GM12878 (cell line): ENCODE data around the gene C3orf22. TPM values are rescaled to one million over a fixed set of nuclear protein-coding genes. Genes with fewer than 3 reads are reported as not detected.

Experiments used
- ATAC-seq: fragments of 200-7000 bp; cut with Tn5 transposase; 3 replicates; pipeline ENCODE4 v1.9.1; 2020; ENCODE audit warnings: mild to moderate bottlenecking, moderate library complexity
- BruUV-seq: library from RNA; stranded (reverse); fragments of 400-500 nt; replicated peaks from 2 replicates; lab custom pipeline; 2021; lab: Mats Ljungman, UMichigan
- CTCF ChIA-PET: fragments of 300-600 bp; sonication (Branson Sonifier 250); formaldehyde crosslinking; extraction: SDS; loops from one replicate; lab custom pipeline; 2021; ENCODE audit warnings: inconsistent platforms; lab: Yijun Ruan, JAX
- POLR2A ChIA-PET: fragments of 350-600 bp; formaldehyde crosslinking; extraction: SDS; loops from one replicate; lab custom pipeline; 2021; ENCODE audit warnings: inconsistent platforms; lab: Charles Lee
- RAD21 ChIA-PET: fragments of 300-600 bp; sonication (Branson Sonifier 250); formaldehyde crosslinking; loops from one replicate; lab custom pipeline; 2023; ENCODE audit warnings: antibody characterized with exemption; ENCODE audit not compliant: unreplicated experiment; lab: Charles Lee
- SMC1A ChIA-PET: fragments of 300-600 bp; sonication (Branson Sonifier 250); formaldehyde crosslinking; loops from one replicate; lab custom pipeline; 2023; ENCODE audit not compliant: unreplicated experiment, uncharacterized antibody; lab: Charles Lee
- DNase-seq: peaks from one replicate; pipeline ENCODE4 v3.0.0-alpha.2; 2011; ENCODE audit warnings: low read depth, low spot score
- FAIRE-seq: peaks from 3 replicates; lab custom pipeline; 2011; peaks lifted over from hg19 to GRCh38; lab: Jason Lieb, UNC
- H2AFZ ChIP-seq: 2 replicates; pipeline ENCODE4 v1.6.0; 2011; ENCODE audit warnings: low read depth, low read length, control low read depth; ENCODE audit not compliant: control insufficient read depth
- H3K27ac ChIP-seq: 2 replicates; pipeline ENCODE4 v1.5.1; 2011; ENCODE audit warnings: control low read depth; ENCODE audit not compliant: control insufficient read depth, insufficient read depth
- H3K27me3 ChIP-seq, 2 experiments: replicated peaks in 1 of 2; 2 replicates each; pipeline versions ENCODE4 v1.6.0 to v1.6.1; 2011; ENCODE audit warnings: low read length in 1 of 2; ENCODE audit not compliant: control insufficient read depth in 2 of 2, insufficient read depth in 2 of 2
- H3K36me3 ChIP-seq, 2 experiments: 2 replicates each; pipeline ENCODE4 v1.5.1; 2011; ENCODE audit warnings: low read length in 1 of 2; ENCODE audit not compliant: control insufficient read depth in 2 of 2, insufficient read depth in 2 of 2
- H3K4me1 ChIP-seq: 2 replicates; pipeline ENCODE4 v1.6.1; 2011; ENCODE audit warnings: mild to moderate bottlenecking, low read length, moderate library complexity, mixed read lengths; ENCODE audit not compliant: control insufficient read depth, insufficient read depth
- H3K4me2 ChIP-seq: 2 replicates; pipeline ENCODE4 v1.6.0; 2011; ENCODE audit warnings: control low read depth; ENCODE audit not compliant: control insufficient read depth, insufficient read depth
- H3K4me3 ChIP-seq: fragments of 200-600 bp; sonication (generic); 2 replicates; pipeline ENCODE4 v1.5.1; 2016
- H3K79me2 ChIP-seq: 2 replicates; pipeline ENCODE4 v1.6.0; 2011; ENCODE audit warnings: low read length; ENCODE audit not compliant: control insufficient read depth, insufficient read depth
- H3K9ac ChIP-seq: 2 replicates; pipeline ENCODE4 v1.8.0; 2011; ENCODE audit warnings: low read length, control low read depth, mixed read lengths; ENCODE audit not compliant: control insufficient read depth, insufficient read depth
- H3K9me3 ChIP-seq: replicated peaks from 3 replicates; pipeline ENCODE4 v1.5.1; 2011; ENCODE audit warnings: mild to moderate bottlenecking, low read length; ENCODE audit not compliant: control insufficient read depth, insufficient read depth
- H4K20me1 ChIP-seq: 2 replicates; pipeline ENCODE4 v1.6.0; 2011; ENCODE audit not compliant: control insufficient read depth, insufficient read depth
- ASH2L ChIP-seq: fragments of 300-600, 200-600 bp; sonication (generic); IDR thresholded peaks from 2 replicates; pipeline ENCODE4 v1.6.1; 2017; ENCODE audit warnings: low read depth, mild to moderate bottlenecking, borderline replicate concordance
- BACH1 ChIP-seq: fragments of 450-650 bp; IDR thresholded peaks from 2 replicates; pipeline ENCODE4 v1.6.1; 2017; ENCODE audit warnings: mild to moderate bottlenecking, borderline replicate concordance
- CTCF ChIP-seq, 3 experiments: IDR thresholded peaks in 2 of 3; conservative IDR thresholded peaks in 1 of 3; 2 replicates each; pipeline ENCODE4 v1.5.1; 2011; ENCODE audit warnings: low read depth in 3 of 3, low read length in 3 of 3, mild to moderate bottlenecking in 3 of 3, control low read depth in 2 of 3, moderate library complexity in 2 of 3, inconsistent platforms in 1 of 3, mixed read lengths in 1 of 3; ENCODE audit not compliant: control insufficient read depth in 2 of 3, insufficient read depth in 1 of 3; ENCODE audit errors: extremely low read depth in 1 of 3
- HCFC1 ChIP-seq: fragments of 150-350 bp; IDR thresholded peaks from 2 replicates; pipeline ENCODE4 v1.6.1; 2014; ENCODE audit warnings: low read length
- KLF5 ChIP-seq: fragments of 450-650 bp; IDR thresholded peaks from 2 replicates; pipeline ENCODE4 v1.6.1; 2014; ENCODE audit warnings: mild to moderate bottlenecking; ENCODE audit not compliant: partially characterized antibody
- RAD51 ChIP-seq: fragments of 450-650 bp; IDR thresholded peaks from 2 replicates; pipeline ENCODE4 v1.6.1; 2016; ENCODE audit warnings: moderate library complexity, mild to moderate bottlenecking, inconsistent platforms
- SIN3A ChIP-seq: IDR thresholded peaks from 2 replicates; pipeline ENCODE4 v1.6.1; 2012; ENCODE audit warnings: low read depth, low read length, improper control_type of control experiment
- ZNF622 ChIP-seq: fragments of 450-650 bp; IDR thresholded peaks from 2 replicates; pipeline ENCODE4 v1.6.1; 2017; ENCODE audit warnings: mild to moderate bottlenecking, inconsistent platforms
- WGBS: methylation state at CpG from one replicate; pipeline ENCODE4 v1.1.6; 2016; ENCODE audit warnings: low lambda C conversion rate; ENCODE audit not compliant: insufficient replicate concordance, insufficient coverage; ENCODE audit errors: missing lambda C conversion rate; 5-methylcytosine and 5-hydroxymethylcytosine counted together
- in situ Hi-C: fragments of 300-500 bp; cut with MboI; formaldehyde crosslinking; loops from 9 replicates; pipeline ENCODE4 v1.14.3; 2018; ENCODE audit warnings: mixed read lengths
- intact Hi-C: fragments of 100-400 bp; cut with micrococcal nuclease; formaldehyde crosslinking; loops from one replicate; pipeline ENCODE4 v1.14.2; 2022; ENCODE audit not compliant: unreplicated experiment
- polyA plus RNA-seq, 11 experiments: library from polyadenylated mRNA; depleted of rRNA in 4 of 11; unstranded in 6 of 11; stranded (reverse) in 5 of 11; fragments of >200 nt; fragmentation: Nextera tagmentation in 4 of 11; fragmentation: Illumina TruSeq in 1 of 11; extraction: Ambion mirVana in 4 of 11; extraction: Trizol in 1 of 11; gene quantifications; 1 replicate in 1 of 11; 2 replicates in 10 of 11; pipeline versions ENCODE4 v1.2.1 to v1.2.3, GENCODE V29; 2011 to 2016; ENCODE audit warnings: inconsistent platforms in 2 of 11, missing spikeins in 2 of 11, low read depth in 1 of 11
- total RNA-seq, 4 experiments: library from RNA; depleted of rRNA in 3 of 4; stranded (reverse); fragments of >200 nt in 3 of 4; fragmentation: Illumina TruSeq in 1 of 4; extraction: Trizol in 1 of 4; gene quantifications; 2 replicates each; pipeline versions ENCODE4 v1.2.1 to v1.2.3, GENCODE V29; 2013 to 2021
- TF ChIP-seq, protein P1 (sequence below): IDR thresholded peaks from 2 replicates; pipeline ENCODE4 v1.6.1; 2012; ENCODE audit warnings: mild to moderate bottlenecking, low read depth, low read length
- TF ChIP-seq, protein P2 (sequence below): fragments of 450-650 bp; IDR thresholded peaks from 2 replicates; pipeline ENCODE4 v1.6.1; 2017; ENCODE audit warnings: mild to moderate bottlenecking, moderate library complexity
- TF ChIP-seq, protein P3 (sequence below): fragments of 450-650 bp; IDR thresholded peaks from 2 replicates; pipeline ENCODE4 v1.6.1; 2018; ENCODE audit warnings: borderline replicate concordance, mild to moderate bottlenecking; ENCODE audit not compliant: partially characterized antibody

Gene C3orf22
- total and polyA plus RNA-seq, 10 of the 15 experiments (the other 5 are each of a cell fraction or from before 2014, with no cell fraction given) = not detected

- Histone ChIP-seq H3K9ac (no peak overlapping the region), H3K27me3 (peaks cover 0 to 2% of the 10 kb centered on the region in 2 experiments; a peak in 1 of 4 replicates), H3K27ac (no peak overlapping the region), H3K36me3 (no peaks in the 10 kb centered on the region), H3K4me3 (no peak overlapping the region), H3K9me3 (no peaks in the 10 kb centered on the region), H3K4me1 (no peaks in the 10 kb centered on the region), H4K20me1 (no peaks in the 10 kb centered on the region), H2AFZ (no peak overlapping the region), H3K4me2 (no peak overlapping the region), H3K79me2 (no peaks in the 10 kb centered on the region)
- ChIA-PET RAD21 (no interaction called here), SMC1A (no interaction called here), CTCF (no interaction called here), POLR2A (no interaction called here)
- DNase-seq = no peak
- intact Hi-C loops (no loop called here), in situ Hi-C loops (no loop called here)
- no peak for ATAC-seq
- WGBS = 43% methylated on average over 19 of the region's 19 CpGs
- no TSS peak for BruUV-seq
- no peak for FAIRE-seq
- TF ChIP-seq, protein P1, sequence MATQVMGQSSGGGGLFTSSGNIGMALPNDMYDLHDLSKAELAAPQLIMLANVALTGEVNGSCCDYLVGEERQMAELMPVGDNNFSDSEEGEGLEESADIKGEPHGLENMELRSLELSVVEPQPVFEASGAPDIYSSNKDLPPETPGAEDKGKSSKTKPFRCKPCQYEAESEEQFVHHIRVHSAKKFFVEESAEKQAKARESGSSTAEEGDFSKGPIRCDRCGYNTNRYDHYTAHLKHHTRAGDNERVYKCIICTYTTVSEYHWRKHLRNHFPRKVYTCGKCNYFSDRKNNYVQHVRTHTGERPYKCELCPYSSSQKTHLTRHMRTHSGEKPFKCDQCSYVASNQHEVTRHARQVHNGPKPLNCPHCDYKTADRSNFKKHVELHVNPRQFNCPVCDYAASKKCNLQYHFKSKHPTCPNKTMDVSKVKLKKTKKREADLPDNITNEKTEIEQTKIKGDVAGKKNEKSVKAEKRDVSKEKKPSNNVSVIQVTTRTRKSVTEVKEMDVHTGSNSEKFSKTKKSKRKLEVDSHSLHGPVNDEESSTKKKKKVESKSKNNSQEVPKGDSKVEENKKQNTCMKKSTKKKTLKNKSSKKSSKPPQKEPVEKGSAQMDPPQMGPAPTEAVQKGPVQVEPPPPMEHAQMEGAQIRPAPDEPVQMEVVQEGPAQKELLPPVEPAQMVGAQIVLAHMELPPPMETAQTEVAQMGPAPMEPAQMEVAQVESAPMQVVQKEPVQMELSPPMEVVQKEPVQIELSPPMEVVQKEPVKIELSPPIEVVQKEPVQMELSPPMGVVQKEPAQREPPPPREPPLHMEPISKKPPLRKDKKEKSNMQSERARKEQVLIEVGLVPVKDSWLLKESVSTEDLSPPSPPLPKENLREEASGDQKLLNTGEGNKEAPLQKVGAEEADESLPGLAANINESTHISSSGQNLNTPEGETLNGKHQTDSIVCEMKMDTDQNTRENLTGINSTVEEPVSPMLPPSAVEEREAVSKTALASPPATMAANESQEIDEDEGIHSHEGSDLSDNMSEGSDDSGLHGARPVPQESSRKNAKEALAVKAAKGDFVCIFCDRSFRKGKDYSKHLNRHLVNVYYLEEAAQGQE = no peak
- TF ChIP-seq, protein P2, sequence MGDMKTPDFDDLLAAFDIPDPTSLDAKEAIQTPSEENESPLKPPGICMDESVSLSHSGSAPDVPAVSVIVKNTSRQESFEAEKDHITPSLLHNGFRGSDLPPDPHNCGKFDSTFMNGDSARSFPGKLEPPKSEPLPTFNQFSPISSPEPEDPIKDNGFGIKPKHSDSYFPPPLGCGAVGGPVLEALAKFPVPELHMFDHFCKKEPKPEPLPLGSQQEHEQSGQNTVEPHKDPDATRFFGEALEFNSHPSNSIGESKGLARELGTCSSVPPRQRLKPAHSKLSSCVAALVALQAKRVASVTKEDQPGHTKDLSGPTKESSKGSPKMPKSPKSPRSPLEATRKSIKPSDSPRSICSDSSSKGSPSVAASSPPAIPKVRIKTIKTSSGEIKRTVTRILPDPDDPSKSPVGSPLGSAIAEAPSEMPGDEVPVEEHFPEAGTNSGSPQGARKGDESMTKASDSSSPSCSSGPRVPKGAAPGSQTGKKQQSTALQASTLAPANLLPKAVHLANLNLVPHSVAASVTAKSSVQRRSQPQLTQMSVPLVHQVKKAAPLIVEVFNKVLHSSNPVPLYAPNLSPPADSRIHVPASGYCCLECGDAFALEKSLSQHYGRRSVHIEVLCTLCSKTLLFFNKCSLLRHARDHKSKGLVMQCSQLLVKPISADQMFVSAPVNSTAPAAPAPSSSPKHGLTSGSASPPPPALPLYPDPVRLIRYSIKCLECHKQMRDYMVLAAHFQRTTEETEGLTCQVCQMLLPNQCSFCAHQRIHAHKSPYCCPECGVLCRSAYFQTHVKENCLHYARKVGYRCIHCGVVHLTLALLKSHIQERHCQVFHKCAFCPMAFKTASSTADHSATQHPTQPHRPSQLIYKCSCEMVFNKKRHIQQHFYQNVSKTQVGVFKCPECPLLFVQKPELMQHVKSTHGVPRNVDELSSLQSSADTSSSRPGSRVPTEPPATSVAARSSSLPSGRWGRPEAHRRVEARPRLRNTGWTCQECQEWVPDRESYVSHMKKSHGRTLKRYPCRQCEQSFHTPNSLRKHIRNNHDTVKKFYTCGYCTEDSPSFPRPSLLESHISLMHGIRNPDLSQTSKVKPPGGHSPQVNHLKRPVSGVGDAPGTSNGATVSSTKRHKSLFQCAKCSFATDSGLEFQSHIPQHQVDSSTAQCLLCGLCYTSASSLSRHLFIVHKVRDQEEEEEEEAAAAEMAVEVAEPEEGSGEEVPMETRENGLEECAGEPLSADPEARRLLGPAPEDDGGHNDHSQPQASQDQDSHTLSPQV = no peak
- TF ChIP-seq RAD51 = no peak
- no peak for TF ChIP-seq KLF5
- TF ChIP-seq SIN3A = no peak
- no peak for TF ChIP-seq BACH1
- TF ChIP-seq CTCF (IDR thresholded peaks at IDR 0.05 in 2 of 3, conservative IDR thresholded peaks at IDR 0.05 in 1 of 3; ENCODE audit: control insufficient read depth in 2 of 3, extremely low read depth in 1 of 3, insufficient read depth in 1 of 3, low read depth in 3 of 3, low read length in 3 of 3) = no peak
- TF ChIP-seq, protein P3, sequence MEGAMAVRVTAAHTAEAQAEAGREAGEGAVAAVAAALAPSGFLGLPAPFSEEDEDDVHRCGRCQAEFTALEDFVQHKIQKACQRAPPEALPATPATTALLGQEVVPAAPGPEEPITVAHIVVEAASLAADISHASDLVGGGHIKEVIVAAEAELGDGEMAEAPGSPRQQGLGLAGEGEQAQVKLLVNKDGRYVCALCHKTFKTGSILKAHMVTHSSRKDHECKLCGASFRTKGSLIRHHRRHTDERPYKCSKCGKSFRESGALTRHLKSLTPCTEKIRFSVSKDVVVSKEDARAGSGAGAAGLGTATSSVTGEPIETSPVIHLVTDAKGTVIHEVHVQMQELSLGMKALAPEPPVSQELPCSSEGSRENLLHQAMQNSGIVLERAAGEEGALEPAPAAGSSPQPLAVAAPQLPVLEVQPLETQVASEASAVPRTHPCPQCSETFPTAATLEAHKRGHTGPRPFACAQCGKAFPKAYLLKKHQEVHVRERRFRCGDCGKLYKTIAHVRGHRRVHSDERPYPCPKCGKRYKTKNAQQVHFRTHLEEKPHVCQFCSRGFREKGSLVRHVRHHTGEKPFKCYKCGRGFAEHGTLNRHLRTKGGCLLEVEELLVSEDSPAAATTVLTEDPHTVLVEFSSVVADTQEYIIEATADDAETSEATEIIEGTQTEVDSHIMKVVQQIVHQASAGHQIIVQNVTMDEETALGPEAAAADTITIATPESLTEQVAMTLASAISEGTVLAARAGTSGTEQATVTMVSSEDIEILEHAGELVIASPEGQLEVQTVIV = no peak
- TF ChIP-seq ZNF622 = no peak
- no peak for TF ChIP-seq ASH2L
- no peak for TF ChIP-seq HCFC1
These were observed 5.2 kb downstream of the C3orf22 start for GRCh38 chr3:126553284-126554084.
